Caco-2 (cell line): ENCODE data around the gene TRIO. TPM values are rescaled to one million over a fixed set of nuclear protein-coding genes. Genes with fewer than 3 reads are reported as not detected.

Experiments used
- BruUV-seq: library from RNA; stranded (reverse); fragments of 400-500 nt; replicated peaks from 2 replicates; lab custom pipeline; 2021; lab: Mats Ljungman, UMichigan
- CTCF ChIA-PET: fragments of 300-600 bp; sonication (Branson Sonifier 250); formaldehyde crosslinking; loops from one replicate; lab custom pipeline; 2022; ENCODE audit warnings: antibody characterized with exemption; lab: Charles Lee
- POLR2A ChIA-PET: fragments of 300-600 bp; sonication (Branson Sonifier 250); formaldehyde crosslinking; loops from one replicate; lab custom pipeline; 2022; ENCODE audit warnings: antibody characterized with exemption; lab: Charles Lee
- DNase-seq, 2 experiments: peaks; one replicate each; pipeline versions ENCODE4 v3.0.0 to v3.0.0-alpha.2; 2020 to 2022
- H3K27me3 ChIP-seq: replicated peaks from 2 replicates; pipeline ENCODE4 v1.6.0; 2011; ENCODE audit warnings: low read length; ENCODE audit not compliant: control insufficient read depth, insufficient read depth
- H3K36me3 ChIP-seq: 2 replicates; pipeline ENCODE4 v1.5.1; 2011; ENCODE audit warnings: low read length; ENCODE audit not compliant: control insufficient read depth, insufficient read depth
- H3K4me1 ChIP-seq: fragments of 250-450 bp; sonication (Bioruptor Pico); 2 replicates; pipeline ENCODE4 v1.5.1; 2020; ENCODE audit warnings: mild to moderate bottlenecking
- H3K4me3 ChIP-seq: 2 replicates; pipeline ENCODE4 v1.5.1; 2011; ENCODE audit warnings: low read depth, mild to moderate bottlenecking, control low read depth, low read length
- H3K9me3 ChIP-seq: fragments of 250-450 bp; sonication (Bioruptor Pico); 2 replicates; pipeline ENCODE4 v1.5.1; 2020; ENCODE audit warnings: mild to moderate bottlenecking, moderate library complexity
- H3K27ac Mint-ChIP-seq: one replicate; pipeline ENCODE4 v1.8.0; 2022; ENCODE audit warnings: mixed read lengths; ENCODE audit not compliant: unreplicated experiment
- H3K27me3 Mint-ChIP-seq: one replicate; pipeline ENCODE4 v1.8.0; 2022; ENCODE audit warnings: mixed read lengths; ENCODE audit not compliant: insufficient read depth, unreplicated experiment
- H3K36me3 Mint-ChIP-seq: one replicate; pipeline ENCODE4 v1.8.0; 2022; ENCODE audit warnings: mild to moderate bottlenecking, mixed read lengths; ENCODE audit not compliant: insufficient read depth, unreplicated experiment
- H3K4me1 Mint-ChIP-seq: one replicate; pipeline ENCODE4 v1.8.0; 2022; ENCODE audit warnings: low read depth, mixed read lengths; ENCODE audit not compliant: unreplicated experiment
- H3K4me3 Mint-ChIP-seq: one replicate; pipeline ENCODE4 v1.8.0; 2022; ENCODE audit warnings: mild to moderate bottlenecking, moderate library complexity, mixed read lengths; ENCODE audit not compliant: unreplicated experiment
- H3K9me3 Mint-ChIP-seq: one replicate; pipeline ENCODE4 v1.8.0; 2022; ENCODE audit warnings: mixed read lengths; ENCODE audit not compliant: unreplicated experiment
- CTCF ChIP-seq, 2 experiments: fragments of 200-600 bp in 1 of 2; IDR thresholded peaks; 1 replicate in 1 of 2; 2 replicates in 1 of 2; pipeline versions ENCODE4 v1.5.1 to v1.8.0; 2011 to 2022; ENCODE audit warnings: antibody characterized with exemption in 1 of 2, control low read depth in 1 of 2, inconsistent platforms in 1 of 2, low read depth in 1 of 2, low read length in 1 of 2, mild to moderate bottlenecking in 1 of 2, moderate library complexity in 1 of 2; ENCODE audit not compliant: insufficient read depth in 1 of 2, severe bottlenecking in 1 of 2, unreplicated experiment in 1 of 2
- intact Hi-C: fragments of 100-400 bp; cut with micrococcal nuclease; formaldehyde crosslinking; loops from one replicate; pipeline ENCODE4 v1.10.0; 2022; ENCODE audit not compliant: unreplicated experiment
- total RNA-seq: library from RNA; stranded (reverse); gene quantifications from 2 replicates; pipeline ENCODE4 v1.2.3, GENCODE V29; 2022

Gene TRIO
- total RNA-seq, 1 experiment from 2014 or later = 92.0 TPM

- BruUV-seq = no TSS peak
- H3K4me1 ChIP-seq = peaks cover 12% of the 10 kb centered on the region; the same call in 1 of the 2 replicates
- H3K36me3 ChIP-seq = no peaks in the 10 kb centered on the region
- TF ChIP-seq CTCF (IDR thresholded peaks at IDR 0.05; ENCODE audit: insufficient read depth in 1 of 2, low read depth in 1 of 2, low read length in 1 of 2, severe bottlenecking in 1 of 2, unreplicated experiment in 1 of 2) = no peak
- no peak overlapping the region for H3K4me3 Mint-ChIP-seq
- H3K9me3 ChIP-seq = no peaks in the 10 kb centered on the region
- no peaks in the 10 kb centered on the region for H3K36me3 Mint-ChIP-seq
- no peak for DNase-seq
- H3K4me3 ChIP-seq = no peak overlapping the region
- no peaks in the 10 kb centered on the region for H3K27me3 ChIP-seq
- no peaks in the 10 kb centered on the region for H3K27me3 Mint-ChIP-seq
- intact Hi-C loops = no loop called here
- H3K4me1 Mint-ChIP-seq = peaks cover 15% of the 10 kb centered on the region
- H3K9me3 Mint-ChIP-seq = no peaks in the 10 kb centered on the region
- CTCF ChIA-PET = no interaction called here
- H3K27ac Mint-ChIP-seq = peak overlapping the region; percentile 45
- POLR2A ChIA-PET = no interaction called here
Observed at GRCh38 chr5:14186059-14186830, 43.1 kb downstream of the TRIO start.

GRCh38 chr5:14187157-14187556 is 44.0 kb downstream of the TRIO start:
- Histone ChIP-seq H3K27me3 (no peaks in the 10 kb centered on the region), H3K36me3 (no peaks in the 10 kb centered on the region), H3K9me3 (no peaks in the 10 kb centered on the region), H3K4me1 (peaks cover 12% of the 10 kb centered on the region; the same call in 1 of the 2 replicates), H3K4me3 (no peak overlapping the region)
- Mint-ChIP-seq H3K27me3 (no peaks in the 10 kb centered on the region), H3K4me1 (peaks cover 15% of the 10 kb centered on the region), H3K36me3 (no peaks in the 10 kb centered on the region), H3K4me3 (no peak overlapping the region), H3K27ac (peak overlapping the region; percentile 45), H3K9me3 (no peaks in the 10 kb centered on the region)
- ChIA-PET CTCF (no interaction called here), POLR2A (no interaction called here)
- TF ChIP-seq CTCF (IDR thresholded peaks at IDR 0.05; ENCODE audit: insufficient read depth in 1 of 2, low read depth in 1 of 2, low read length in 1 of 2, severe bottlenecking in 1 of 2, unreplicated experiment in 1 of 2) = no peak
- no peak for DNase-seq
- intact Hi-C loops = no loop called here
- no TSS peak for BruUV-seq

GRCh38 chr5:14187660-14188059 is 44.5 kb downstream of the TRIO start:
- H3K4me1 ChIP-seq = peaks cover 12% of the 10 kb centered on the region; the same call in 1 of the 2 replicates
- TF ChIP-seq CTCF (IDR thresholded peaks at IDR 0.05; ENCODE audit: insufficient read depth in 1 of 2, low read depth in 1 of 2, low read length in 1 of 2, severe bottlenecking in 1 of 2, unreplicated experiment in 1 of 2) = no peak
- Mint-ChIP-seq H3K27me3 (no peaks in the 10 kb centered on the region), H3K27ac (no peak overlapping the region), H3K9me3 (no peaks in the 10 kb centered on the region), H3K36me3 (no peaks in the 10 kb centered on the region), H3K4me1 (peaks cover 15% of the 10 kb centered on the region), H3K4me3 (no peak overlapping the region)
- POLR2A ChIA-PET = no interaction called here
- H3K9me3 ChIP-seq = no peaks in the 10 kb centered on the region
- no peak for DNase-seq
- no peaks in the 10 kb centered on the region for H3K27me3 ChIP-seq
- CTCF ChIA-PET = no interaction called here
- H3K4me3 ChIP-seq = no peak overlapping the region
- H3K36me3 ChIP-seq = no peaks in the 10 kb centered on the region
- no TSS peak for BruUV-seq
- intact Hi-C loops = no loop called here
